ENCODE data around the gene ZNF576. TPM values are rescaled to one million over a fixed set of nuclear protein-coding genes. Genes with fewer than 3 reads are reported as not detected.

ZNF576 gene
- total and polyA plus RNA-seq, 9 of the 15 experiments (the other 6 are each of a cell fraction or from before 2014, with no cell fraction given): 6.8 to 18.2 (median 12.2) TPM

DNA sequence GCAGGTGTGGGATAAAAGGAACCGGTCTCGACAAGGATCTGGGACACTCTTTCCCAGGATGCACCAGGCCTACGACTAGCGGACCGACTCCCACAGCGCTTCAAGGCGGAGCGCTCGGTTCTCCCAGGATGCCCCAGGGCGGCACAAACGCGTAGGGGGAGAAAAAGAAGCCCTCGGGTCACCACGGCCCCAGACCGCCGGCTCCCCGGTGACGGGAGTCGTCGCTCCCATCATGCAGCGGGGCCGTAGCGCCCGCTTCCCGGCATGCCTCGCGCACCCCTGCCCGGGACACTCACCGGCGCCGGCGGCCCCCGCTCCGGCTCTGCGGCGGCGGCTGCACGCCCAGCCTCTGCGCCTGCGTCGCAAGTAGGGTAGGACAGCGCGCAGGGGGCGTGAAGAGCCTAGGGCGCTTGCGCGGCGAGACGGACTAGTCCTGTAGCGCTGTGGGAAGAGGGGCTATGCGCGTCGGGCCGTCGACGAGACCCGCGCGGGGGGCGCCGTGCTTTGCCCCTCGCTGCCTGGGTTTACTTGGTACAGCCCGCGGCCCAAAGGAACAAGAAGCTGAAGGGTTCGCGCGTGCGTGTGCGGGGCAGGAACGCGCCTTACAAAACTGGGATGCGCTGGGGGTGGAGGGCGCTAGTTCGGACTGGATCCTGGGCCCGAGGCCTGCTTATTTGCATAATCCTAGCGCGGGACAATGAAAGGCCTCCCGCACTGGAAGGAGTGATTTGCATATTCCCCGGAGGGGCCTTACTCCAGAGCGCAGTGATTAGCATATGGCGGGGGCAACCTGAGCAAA is 23.1 kb downstream of the ZNF576 start, which contains the start of gene ZNF428 (continued):
- TF ChIP-seq, protein P1, sequence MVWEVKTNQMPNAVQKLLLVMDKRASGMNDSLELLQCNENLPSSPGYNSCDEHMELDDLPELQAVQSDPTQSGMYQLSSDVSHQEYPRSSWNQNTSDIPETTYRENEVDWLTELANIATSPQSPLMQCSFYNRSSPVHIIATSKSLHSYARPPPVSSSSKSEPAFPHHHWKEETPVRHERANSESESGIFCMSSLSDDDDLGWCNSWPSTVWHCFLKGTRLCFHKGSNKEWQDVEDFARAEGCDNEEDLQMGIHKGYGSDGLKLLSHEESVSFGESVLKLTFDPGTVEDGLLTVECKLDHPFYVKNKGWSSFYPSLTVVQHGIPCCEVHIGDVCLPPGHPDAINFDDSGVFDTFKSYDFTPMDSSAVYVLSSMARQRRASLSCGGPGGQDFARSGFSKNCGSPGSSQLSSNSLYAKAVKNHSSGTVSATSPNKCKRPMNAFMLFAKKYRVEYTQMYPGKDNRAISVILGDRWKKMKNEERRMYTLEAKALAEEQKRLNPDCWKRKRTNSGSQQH (CRISPR knock-in tag; IDR thresholded peaks at IDR 0.05): no peak
- TF ChIP-seq ZNF395 (CRISPR knock-in tag; IDR thresholded peaks at IDR 0.05) (peak; percentile 90), SIN3B (IDR thresholded peaks at IDR 0.05; ENCODE audit: low read depth) (peak; percentile 65), NRF1 (conservative IDR thresholded peaks at IDR 0.05 in 1 of 2, IDR thresholded peaks at IDR 0.05 in 1 of 2) (peak; percentile 97), ZNF146 (CRISPR knock-in tag; IDR thresholded peaks at IDR 0.05; ENCODE audit: unreplicated experiment) (no peak), PHB2 (IDR thresholded peaks at IDR 0.05; ENCODE audit: low read depth) (no peak)
- TF ChIP-seq, protein P2, sequence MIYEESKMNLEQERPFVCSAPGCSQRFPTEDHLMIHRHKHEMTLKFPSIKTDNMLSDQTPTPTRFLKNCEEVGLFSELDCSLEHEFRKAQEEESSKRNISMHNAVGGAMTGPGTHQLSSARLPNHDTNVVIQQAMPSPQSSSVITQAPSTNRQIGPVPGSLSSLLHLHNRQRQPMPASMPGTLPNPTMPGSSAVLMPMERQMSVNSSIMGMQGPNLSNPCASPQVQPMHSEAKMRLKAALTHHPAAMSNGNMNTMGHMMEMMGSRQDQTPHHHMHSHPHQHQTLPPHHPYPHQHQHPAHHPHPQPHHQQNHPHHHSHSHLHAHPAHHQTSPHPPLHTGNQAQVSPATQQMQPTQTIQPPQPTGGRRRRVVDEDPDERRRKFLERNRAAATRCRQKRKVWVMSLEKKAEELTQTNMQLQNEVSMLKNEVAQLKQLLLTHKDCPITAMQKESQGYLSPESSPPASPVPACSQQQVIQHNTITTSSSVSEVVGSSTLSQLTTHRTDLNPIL (CRISPR knock-in tag; IDR thresholded peaks at IDR 0.05): no peak
- TF ChIP-seq, protein P3, sequence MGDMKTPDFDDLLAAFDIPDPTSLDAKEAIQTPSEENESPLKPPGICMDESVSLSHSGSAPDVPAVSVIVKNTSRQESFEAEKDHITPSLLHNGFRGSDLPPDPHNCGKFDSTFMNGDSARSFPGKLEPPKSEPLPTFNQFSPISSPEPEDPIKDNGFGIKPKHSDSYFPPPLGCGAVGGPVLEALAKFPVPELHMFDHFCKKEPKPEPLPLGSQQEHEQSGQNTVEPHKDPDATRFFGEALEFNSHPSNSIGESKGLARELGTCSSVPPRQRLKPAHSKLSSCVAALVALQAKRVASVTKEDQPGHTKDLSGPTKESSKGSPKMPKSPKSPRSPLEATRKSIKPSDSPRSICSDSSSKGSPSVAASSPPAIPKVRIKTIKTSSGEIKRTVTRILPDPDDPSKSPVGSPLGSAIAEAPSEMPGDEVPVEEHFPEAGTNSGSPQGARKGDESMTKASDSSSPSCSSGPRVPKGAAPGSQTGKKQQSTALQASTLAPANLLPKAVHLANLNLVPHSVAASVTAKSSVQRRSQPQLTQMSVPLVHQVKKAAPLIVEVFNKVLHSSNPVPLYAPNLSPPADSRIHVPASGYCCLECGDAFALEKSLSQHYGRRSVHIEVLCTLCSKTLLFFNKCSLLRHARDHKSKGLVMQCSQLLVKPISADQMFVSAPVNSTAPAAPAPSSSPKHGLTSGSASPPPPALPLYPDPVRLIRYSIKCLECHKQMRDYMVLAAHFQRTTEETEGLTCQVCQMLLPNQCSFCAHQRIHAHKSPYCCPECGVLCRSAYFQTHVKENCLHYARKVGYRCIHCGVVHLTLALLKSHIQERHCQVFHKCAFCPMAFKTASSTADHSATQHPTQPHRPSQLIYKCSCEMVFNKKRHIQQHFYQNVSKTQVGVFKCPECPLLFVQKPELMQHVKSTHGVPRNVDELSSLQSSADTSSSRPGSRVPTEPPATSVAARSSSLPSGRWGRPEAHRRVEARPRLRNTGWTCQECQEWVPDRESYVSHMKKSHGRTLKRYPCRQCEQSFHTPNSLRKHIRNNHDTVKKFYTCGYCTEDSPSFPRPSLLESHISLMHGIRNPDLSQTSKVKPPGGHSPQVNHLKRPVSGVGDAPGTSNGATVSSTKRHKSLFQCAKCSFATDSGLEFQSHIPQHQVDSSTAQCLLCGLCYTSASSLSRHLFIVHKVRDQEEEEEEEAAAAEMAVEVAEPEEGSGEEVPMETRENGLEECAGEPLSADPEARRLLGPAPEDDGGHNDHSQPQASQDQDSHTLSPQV (IDR thresholded peaks at IDR 0.05): peak; percentile 96
- TF ChIP-seq, protein P4, sequence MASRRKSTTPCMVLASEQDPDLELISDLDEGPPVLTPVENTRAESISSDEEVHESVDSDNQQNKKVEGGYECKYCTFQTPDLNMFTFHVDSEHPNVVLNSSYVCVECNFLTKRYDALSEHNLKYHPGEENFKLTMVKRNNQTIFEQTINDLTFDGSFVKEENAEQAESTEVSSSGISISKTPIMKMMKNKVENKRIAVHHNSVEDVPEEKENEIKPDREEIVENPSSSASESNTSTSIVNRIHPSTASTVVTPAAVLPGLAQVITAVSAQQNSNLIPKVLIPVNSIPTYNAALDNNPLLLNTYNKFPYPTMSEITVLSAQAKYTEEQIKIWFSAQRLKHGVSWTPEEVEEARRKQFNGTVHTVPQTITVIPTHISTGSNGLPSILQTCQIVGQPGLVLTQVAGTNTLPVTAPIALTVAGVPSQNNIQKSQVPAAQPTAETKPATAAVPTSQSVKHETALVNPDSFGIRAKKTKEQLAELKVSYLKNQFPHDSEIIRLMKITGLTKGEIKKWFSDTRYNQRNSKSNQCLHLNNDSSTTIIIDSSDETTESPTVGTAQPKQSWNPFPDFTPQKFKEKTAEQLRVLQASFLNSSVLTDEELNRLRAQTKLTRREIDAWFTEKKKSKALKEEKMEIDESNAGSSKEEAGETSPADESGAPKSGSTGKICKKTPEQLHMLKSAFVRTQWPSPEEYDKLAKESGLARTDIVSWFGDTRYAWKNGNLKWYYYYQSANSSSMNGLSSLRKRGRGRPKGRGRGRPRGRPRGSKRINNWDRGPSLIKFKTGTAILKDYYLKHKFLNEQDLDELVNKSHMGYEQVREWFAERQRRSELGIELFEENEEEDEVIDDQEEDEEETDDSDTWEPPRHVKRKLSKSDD (conservative IDR thresholded peaks at IDR 0.05; ENCODE audit: low read length): no peak
- TF ChIP-seq, protein P5, sequence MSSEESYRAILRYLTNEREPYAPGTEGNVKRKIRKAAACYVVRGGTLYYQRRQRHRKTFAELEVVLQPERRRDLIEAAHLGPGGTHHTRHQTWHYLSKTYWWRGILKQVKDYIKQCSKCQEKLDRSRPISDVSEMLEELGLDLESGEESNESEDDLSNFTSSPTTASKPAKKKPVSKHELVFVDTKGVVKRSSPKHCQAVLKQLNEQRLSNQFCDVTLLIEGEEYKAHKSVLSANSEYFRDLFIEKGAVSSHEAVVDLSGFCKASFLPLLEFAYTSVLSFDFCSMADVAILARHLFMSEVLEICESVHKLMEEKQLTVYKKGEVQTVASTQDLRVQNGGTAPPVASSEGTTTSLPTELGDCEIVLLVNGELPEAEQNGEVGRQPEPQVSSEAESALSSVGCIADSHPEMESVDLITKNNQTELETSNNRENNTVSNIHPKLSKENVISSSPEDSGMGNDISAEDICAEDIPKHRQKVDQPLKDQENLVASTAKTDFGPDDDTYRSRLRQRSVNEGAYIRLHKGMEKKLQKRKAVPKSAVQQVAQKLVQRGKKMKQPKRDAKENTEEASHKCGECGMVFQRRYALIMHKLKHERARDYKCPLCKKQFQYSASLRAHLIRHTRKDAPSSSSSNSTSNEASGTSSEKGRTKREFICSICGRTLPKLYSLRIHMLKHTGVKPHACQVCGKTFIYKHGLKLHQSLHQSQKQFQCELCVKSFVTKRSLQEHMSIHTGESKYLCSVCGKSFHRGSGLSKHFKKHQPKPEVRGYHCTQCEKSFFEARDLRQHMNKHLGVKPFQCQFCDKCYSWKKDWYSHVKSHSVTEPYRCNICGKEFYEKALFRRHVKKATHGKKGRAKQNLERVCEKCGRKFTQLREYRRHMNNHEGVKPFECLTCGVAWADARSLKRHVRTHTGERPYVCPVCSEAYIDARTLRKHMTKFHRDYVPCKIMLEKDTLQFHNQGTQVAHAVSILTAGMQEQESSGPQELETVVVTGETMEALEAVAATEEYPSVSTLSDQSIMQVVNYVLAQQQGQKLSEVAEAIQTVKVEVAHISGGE (CRISPR knock-in tag; IDR thresholded peaks at IDR 0.05): peak in 1 of 3 experiments; percentile 64; a peak in 2 of 6 replicates
